GM12891 (cell line): ENCODE results near the gene ZNF644.

Source experiments
- POLR2A ChIP-seq: IDR thresholded peaks from 2 replicates; pipeline ENCODE4 v1.6.1; 2011; ENCODE audit warnings: low read depth, low read length, control low read depth
- POLR2AphosphoS5 ChIP-seq: IDR thresholded peaks from 2 replicates; pipeline ENCODE4 v1.6.1; 2011; ENCODE audit warnings: low read depth, low read length, control low read depth
- POU2F2 ChIP-seq: IDR thresholded peaks from 2 replicates; pipeline ENCODE4 v1.6.1; 2011; ENCODE audit warnings: low read depth, mild to moderate bottlenecking, control low read depth, low read length, moderate library complexity
- SPI1 ChIP-seq: IDR thresholded peaks from 2 replicates; pipeline ENCODE4 v1.6.1; 2011; ENCODE audit warnings: low read depth, low read length, control low read depth
- TAF1 ChIP-seq: IDR thresholded peaks from 2 replicates; pipeline ENCODE4 v1.6.1; 2011; ENCODE audit warnings: low read depth, low read length, control low read depth

- no peak for TF ChIP-seq POLR2A
- TF ChIP-seq SPI1 = no peak
- no peak for TF ChIP-seq POLR2AphosphoS5
- TF ChIP-seq TAF1 = no peak
- TF ChIP-seq POU2F2 = no peak
Measured at GRCh38 chr1:91046766-91047165, 24.9 kb upstream of the ZNF644 start.
